HCT116 (cell line): ENCODE measurements around the gene SECISBP2L. TPM values are rescaled to one million over a fixed set of nuclear protein-coding genes. Genes with fewer than 3 reads are reported as not detected.

Experiments
- ATAC-seq: fragments of 200-7000 bp; cut with Tn5 transposase; 2 replicates; pipeline ENCODE4 v1.9.1; 2020; ENCODE audit warnings: mild to moderate bottlenecking, moderate library complexity
- BruUV-seq: library from RNA; stranded (reverse); fragments of 400-500 nt; replicated peaks from 2 replicates; lab custom pipeline; 2021; lab: Mats Ljungman, UMichigan
- CTCF ChIA-PET: fragments of 300-600 bp; sonication (Branson Sonifier 250); formaldehyde crosslinking; loops from one replicate; lab custom pipeline; 2021; ENCODE audit warnings: antibody characterized with exemption; lab: Charles Lee
- POLR2A ChIA-PET: fragments of 300-600, 350-600 bp; sonication (Branson Sonifier 250); formaldehyde crosslinking; loops from one replicate; lab custom pipeline; 2021; ENCODE audit warnings: antibody characterized with exemption; lab: Charles Lee
- RAD21 ChIA-PET, 2 experiments: fragments of 300-600 bp; sonication (Branson Sonifier 250); formaldehyde crosslinking; loops; one replicate each; lab custom pipeline; 2023; ENCODE audit warnings: low total read pairs in 2 of 2; ENCODE audit not compliant: uncharacterized antibody in 2 of 2, unreplicated experiment in 2 of 2, low non-redundant PET in 1 of 2; lab: Charles Lee
- DNase-seq: peaks from one replicate; pipeline ENCODE4 v3.0.0-alpha.2; 2010; ENCODE audit warnings: low read depth, low spot score
- H2AFZ ChIP-seq: fragments of 200-600 bp; shearing (Covaris generic), sonication (generic); 2 replicates; pipeline ENCODE4 v1.6.1; 2017; ENCODE audit warnings: low read depth, mixed run types, mixed read lengths, antibody characterized with exemption, low read length; ENCODE audit not compliant: poor library complexity, severe bottlenecking
- H3K27ac ChIP-seq: 2 replicates; pipeline ENCODE4 v1.5.1; 2012; ENCODE audit warnings: low read depth, low read length
- H3K27me3 ChIP-seq: fragments of 200-600 bp; sonication (generic); 2 replicates; pipeline ENCODE4 v1.6.1; 2016; ENCODE audit warnings: mixed run types, low read length, mixed read lengths; ENCODE audit not compliant: insufficient read depth
- H3K36me3 ChIP-seq, 2 experiments: fragments of 200-500 bp in 1 of 2; fragments of 200-600 bp in 1 of 2; sonication (Bioruptor generic) in 1 of 2; sonication (generic) in 1 of 2; 2 replicates each; pipeline versions ENCODE4 v1.5.1 to v1.6.1; 2014 to 2016; ENCODE audit warnings: low read length in 2 of 2, inconsistent platforms in 1 of 2, mixed read lengths in 1 of 2, mixed run types in 1 of 2; ENCODE audit not compliant: insufficient read depth in 2 of 2, control insufficient read depth in 1 of 2
- H3K4me1 ChIP-seq, 2 experiments: fragments of 200-600 bp in 1 of 2; sonication (generic) in 1 of 2; 2 replicates each; pipeline versions ENCODE4 v1.5.1 to v1.6.1; 2012 to 2017; ENCODE audit warnings: low read length in 2 of 2, inconsistent platforms in 1 of 2, mild to moderate bottlenecking in 1 of 2, mixed read lengths in 1 of 2, mixed run types in 1 of 2, moderate library complexity in 1 of 2; ENCODE audit not compliant: insufficient read depth in 2 of 2, control insufficient read depth in 1 of 2
- H3K4me2 ChIP-seq: fragments of 200-600 bp; sonication (generic); 2 replicates; pipeline ENCODE4 v1.6.1; 2017; ENCODE audit warnings: mixed run types, low read length, mixed read lengths
- H3K4me3 ChIP-seq, 2 experiments: fragments of 200-600 bp in 1 of 2; sonication (generic) in 1 of 2; replicated peaks in 1 of 2; 2 replicates each; pipeline ENCODE4 v1.5.1; 2011 to 2016; ENCODE audit warnings: low read length in 2 of 2, control low read depth in 1 of 2, low read depth in 1 of 2, mild to moderate bottlenecking in 1 of 2, mixed read lengths in 1 of 2, mixed run types in 1 of 2
- H3K79me2 ChIP-seq: fragments of 200-600 bp; sonication (generic); 2 replicates; pipeline ENCODE4 v1.6.1; 2017; ENCODE audit warnings: mild to moderate bottlenecking, mixed run types, low read length, moderate library complexity, mixed read lengths; ENCODE audit not compliant: insufficient read depth
- H3K9ac ChIP-seq: fragments of 200-600 bp; sonication (generic); 2 replicates; pipeline ENCODE4 v1.6.1; 2016; ENCODE audit warnings: low read length, mixed read lengths
- H3K9me2 ChIP-seq: fragments of 200-600 bp; sonication (generic), shearing (Covaris generic); 2 replicates; pipeline ENCODE4 v1.6.1; 2017; ENCODE audit warnings: mixed run types, mild to moderate bottlenecking, moderate library complexity; ENCODE audit not compliant: insufficient read depth
- H3K9me3 ChIP-seq, 2 experiments: fragments of 200-500 bp in 1 of 2; fragments of 200-600 bp in 1 of 2; sonication (Bioruptor generic) in 1 of 2; sonication (generic) in 1 of 2; 2 replicates each; pipeline ENCODE4 v1.6.1; 2014 to 2017; ENCODE audit warnings: low read length in 2 of 2, mixed read lengths in 2 of 2, inconsistent platforms in 1 of 2, low read depth in 1 of 2, mild to moderate bottlenecking in 1 of 2, mixed run types in 1 of 2, moderate library complexity in 1 of 2; ENCODE audit not compliant: control insufficient read depth in 1 of 2, insufficient read depth in 1 of 2
- H4K20me1 ChIP-seq: fragments of 200-600 bp; sonication (generic), shearing (Covaris generic); 2 replicates; pipeline ENCODE4 v1.6.1; 2017; ENCODE audit warnings: mixed run types, mild to moderate bottlenecking, moderate library complexity; ENCODE audit not compliant: insufficient read depth
- ATF3 ChIP-seq: IDR thresholded peaks from 2 replicates; pipeline ENCODE4 v1.6.1; 2012
- CBX3 ChIP-seq: IDR thresholded peaks from 2 replicates; pipeline ENCODE4 v1.6.1; 2012; ENCODE audit warnings: low read depth
- EGR1 ChIP-seq: IDR thresholded peaks from 2 replicates; pipeline ENCODE4 v1.6.1; 2012; ENCODE audit warnings: low read depth
- EZH2 ChIP-seq: fragments of 200-600 bp; sonication (generic); IDR thresholded peaks from 2 replicates; pipeline ENCODE4 v1.6.1; 2017; ENCODE audit warnings: antibody characterized with exemption, mixed run types
- EZH2phosphoT487 ChIP-seq: fragments of 200-600 bp; IDR thresholded peaks from 2 replicates; pipeline ENCODE4 v1.6.1; 2018; ENCODE audit warnings: antibody characterized with exemption, borderline replicate concordance
- FOSL1 ChIP-seq: IDR thresholded peaks from 2 replicates; pipeline ENCODE4 v1.6.1; 2012; ENCODE audit warnings: low read depth
- MAX ChIP-seq: IDR thresholded peaks from 2 replicates; pipeline ENCODE4 v1.6.1; 2012
- POLR2A ChIP-seq: IDR thresholded peaks from 2 replicates; pipeline ENCODE4 v1.7.0; 2011; ENCODE audit warnings: borderline replicate concordance; ENCODE audit not compliant: insufficient read depth, insufficient read length; ENCODE audit errors: extremely low read depth
- POLR2AphosphoS5 ChIP-seq: IDR thresholded peaks from 2 replicates; pipeline ENCODE4 v1.6.1; 2011; ENCODE audit warnings: mild to moderate bottlenecking, low read depth, low read length, moderate library complexity
- RAD21 ChIP-seq: IDR thresholded peaks from 2 replicates; pipeline ENCODE4 v1.6.1; 2012; ENCODE audit warnings: low read depth, mild to moderate bottlenecking
- SIN3A ChIP-seq: IDR thresholded peaks from 2 replicates; pipeline ENCODE4 v1.6.1; 2012; ENCODE audit warnings: low read depth
- SP1 ChIP-seq: IDR thresholded peaks from 2 replicates; pipeline ENCODE4 v1.6.1; 2012; ENCODE audit warnings: low read depth
- SRF ChIP-seq: IDR thresholded peaks from 2 replicates; pipeline ENCODE4 v1.6.1; 2012; ENCODE audit warnings: low read depth
- ZFX ChIP-seq: fragments of 450-650 bp; IDR thresholded peaks from 2 replicates; pipeline ENCODE4 v1.6.1; 2017
- ZNF274 ChIP-seq: fragments of 200-500 bp; sonication (Bioruptor generic); IDR thresholded peaks from 2 replicates; pipeline ENCODE4 v1.6.1; 2014; ENCODE audit warnings: mild to moderate bottlenecking, low read depth, low read length, inconsistent platforms
- intact Hi-C: fragments of 100-400 bp; cut with micrococcal nuclease; formaldehyde crosslinking; loops from 2 replicates; pipeline ENCODE4 v1.10.0; 2022
- total RNA-seq: library from RNA; stranded (reverse); gene quantifications from one replicate; pipeline ENCODE4 v1.2.1, GENCODE V29; 2021; ENCODE audit not compliant: unreplicated experiment
- TF ChIP-seq, protein P1 (sequence below), 3 experiments: fragments of 200-600 bp in 1 of 3; sonication (generic) in 1 of 3; IDR thresholded peaks in 2 of 3; conservative IDR thresholded peaks in 1 of 3; 2 replicates each; pipeline ENCODE4 v1.5.1; 2012 to 2017; ENCODE audit warnings: low read depth in 2 of 3, low read length in 2 of 3, antibody characterized with exemption in 1 of 3, borderline replicate concordance in 1 of 3, control low read depth in 1 of 3, mild to moderate bottlenecking in 1 of 3, mixed read lengths in 1 of 3, mixed run types in 1 of 3, moderate library complexity in 1 of 3; ENCODE audit not compliant: insufficient read depth in 1 of 3

Gene SECISBP2L
- total RNA-seq, 1 experiment from 2014 or later: 22.9 TPM

GRCh38 chr15:49026700-49027099, 19.5 kb downstream of the SECISBP2L start:
- ATAC-seq (no peak), DNase-seq (no peak)
- Histone ChIP-seq H3K9me3 (no peaks in the 10 kb centered on the region), H3K4me1 (no peaks in the 10 kb centered on the region), H3K4me2 (no peak overlapping the region), H3K79me2 (no peaks in the 10 kb centered on the region), H3K27me3 (no peaks in the 10 kb centered on the region), H3K27ac (no peak overlapping the region), H4K20me1 (no peaks in the 10 kb centered on the region; the same call in 1 of the 2 replicates), H3K4me3 (no peak overlapping the region), H3K9me2 (no peaks in the 10 kb centered on the region), H3K9ac (no peak overlapping the region), H2AFZ (no peak overlapping the region), H3K36me3 (peaks cover 0 to 6% of the 10 kb centered on the region in 2 experiments; a peak in 1 of 4 replicates)
- intact Hi-C loops: no loop called here
- ChIA-PET POLR2A (no interaction called here), CTCF (no interaction called here), RAD21 (no interaction called here)
- BruUV-seq: no TSS peak
- TF ChIP-seq ZNF274: no peak
- no peak for TF ChIP-seq EGR1
- TF ChIP-seq, protein P1, sequence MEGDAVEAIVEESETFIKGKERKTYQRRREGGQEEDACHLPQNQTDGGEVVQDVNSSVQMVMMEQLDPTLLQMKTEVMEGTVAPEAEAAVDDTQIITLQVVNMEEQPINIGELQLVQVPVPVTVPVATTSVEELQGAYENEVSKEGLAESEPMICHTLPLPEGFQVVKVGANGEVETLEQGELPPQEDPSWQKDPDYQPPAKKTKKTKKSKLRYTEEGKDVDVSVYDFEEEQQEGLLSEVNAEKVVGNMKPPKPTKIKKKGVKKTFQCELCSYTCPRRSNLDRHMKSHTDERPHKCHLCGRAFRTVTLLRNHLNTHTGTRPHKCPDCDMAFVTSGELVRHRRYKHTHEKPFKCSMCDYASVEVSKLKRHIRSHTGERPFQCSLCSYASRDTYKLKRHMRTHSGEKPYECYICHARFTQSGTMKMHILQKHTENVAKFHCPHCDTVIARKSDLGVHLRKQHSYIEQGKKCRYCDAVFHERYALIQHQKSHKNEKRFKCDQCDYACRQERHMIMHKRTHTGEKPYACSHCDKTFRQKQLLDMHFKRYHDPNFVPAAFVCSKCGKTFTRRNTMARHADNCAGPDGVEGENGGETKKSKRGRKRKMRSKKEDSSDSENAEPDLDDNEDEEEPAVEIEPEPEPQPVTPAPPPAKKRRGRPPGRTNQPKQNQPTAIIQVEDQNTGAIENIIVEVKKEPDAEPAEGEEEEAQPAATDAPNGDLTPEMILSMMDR (IDR thresholded peaks at IDR 0.05 in 2 of 3, conservative IDR thresholded peaks at IDR 0.05 in 1 of 3; ENCODE audit: borderline replicate concordance in 1 of 3, insufficient read depth in 1 of 3, low read depth in 2 of 3, low read length in 2 of 3): no peak
- no peak for TF ChIP-seq POLR2A
- no peak for TF ChIP-seq ZFX
- TF ChIP-seq SRF: no peak
- no peak for TF ChIP-seq CBX3
- TF ChIP-seq MAX: no peak

DNA sequence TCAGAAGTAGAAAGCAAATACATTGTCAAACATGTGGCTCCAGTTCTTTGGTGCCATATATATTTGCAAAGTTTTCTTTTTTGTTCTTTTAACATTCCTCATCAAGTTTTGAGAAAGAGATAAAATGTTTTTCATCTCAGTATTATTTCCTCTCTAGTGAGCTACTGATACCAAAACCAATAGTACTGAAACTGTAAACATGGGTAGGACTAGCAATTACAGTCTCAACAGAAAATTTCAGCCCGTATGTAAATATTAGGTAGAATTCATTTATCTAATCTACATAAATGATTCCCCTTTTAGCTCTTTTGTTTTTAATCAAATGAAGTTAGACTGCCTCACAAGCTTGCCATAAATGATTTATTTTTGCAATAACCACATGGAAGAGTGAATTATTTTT, 21.4 kb downstream of the SECISBP2L start:
- no peaks in the 10 kb centered on the region for H3K79me2 ChIP-seq
- H3K4me2 ChIP-seq: no peak overlapping the region
- no peak overlapping the region for H3K27ac ChIP-seq
- no peaks in the 10 kb centered on the region for H3K27me3 ChIP-seq
- H4K20me1 ChIP-seq: no peaks in the 10 kb centered on the region; the same call in 1 of the 2 replicates
- ATAC-seq: no peak
- TF ChIP-seq ATF3 (no peak), EZH2 (no peak), POLR2AphosphoS5 (no peak), RAD21 (no peak), SIN3A (no peak), POLR2A (no peak), EZH2phosphoT487 (no peak), CBX3 (no peak), ZFX (no peak), ZNF274 (no peak), FOSL1 (no peak), SP1 (no peak)
- TF ChIP-seq, protein P1 (IDR thresholded peaks at IDR 0.05 in 2 of 3, conservative IDR thresholded peaks at IDR 0.05 in 1 of 3; ENCODE audit: borderline replicate concordance in 1 of 3, insufficient read depth in 1 of 3, low read depth in 2 of 3, low read length in 2 of 3): no peak
- H3K9me2 ChIP-seq: no peaks in the 10 kb centered on the region
- peaks cover 0 to 6% of the 10 kb centered on the region in 2 experiments; a peak in 1 of 4 replicates for H3K36me3 ChIP-seq
- ChIA-PET RAD21 (no interaction called here), CTCF (no interaction called here), POLR2A (no interaction called here)
- H3K9me3 ChIP-seq: no peaks in the 10 kb centered on the region
- DNase-seq: no peak
- intact Hi-C loops: no loop called here
- H3K9ac ChIP-seq: no peak overlapping the region
- H2AFZ ChIP-seq: no peak overlapping the region
- H3K4me1 ChIP-seq: no peaks in the 10 kb centered on the region
- H3K4me3 ChIP-seq: no peak overlapping the region
- BruUV-seq: no TSS peak
